ENCODE results near the gene ERICH2.

ERICH2 gene

DNA sequence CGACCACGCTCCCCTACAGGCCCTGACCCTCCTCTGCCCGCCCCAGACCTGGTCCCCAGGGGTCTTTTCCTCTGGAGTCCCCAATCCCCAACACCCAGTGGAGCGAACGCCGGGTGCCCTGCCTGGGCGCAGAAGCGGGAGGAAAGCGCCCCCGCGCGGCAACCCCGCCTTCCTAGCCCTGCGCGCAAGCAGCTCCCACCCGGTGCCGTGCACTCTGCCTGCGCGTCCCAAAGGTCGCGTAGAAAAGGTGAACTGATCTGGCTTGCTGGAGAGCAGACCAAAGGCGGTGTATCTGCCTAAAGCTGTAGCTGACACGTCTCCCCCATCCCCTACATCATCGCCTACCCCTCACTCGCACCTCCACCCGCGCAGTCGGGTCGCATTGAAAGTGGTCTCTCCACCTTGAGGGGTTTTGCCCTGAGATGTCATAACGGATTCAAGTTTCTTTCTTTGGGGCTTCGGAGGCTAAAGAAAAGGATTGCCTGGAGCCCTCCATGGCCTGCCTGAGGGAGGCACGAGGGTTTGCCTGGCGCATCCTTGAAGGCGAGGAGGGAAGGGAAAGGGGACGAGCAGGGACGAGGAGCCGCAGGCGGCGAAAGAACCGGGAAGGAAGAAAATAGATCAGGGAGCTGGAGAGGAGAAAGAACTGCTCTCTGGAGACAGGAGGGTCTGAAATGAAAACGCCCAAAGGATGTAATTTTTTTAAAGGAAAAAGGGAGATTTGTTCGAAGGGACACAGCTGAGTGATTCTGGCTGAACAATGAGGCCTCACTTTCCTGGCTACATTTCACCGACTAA, 52.3 kb downstream of the ERICH2 start:
- peaks cover 20 to 47% of the 10 kb centered on the region in 2 experiments for H3K4me1 ChIP-seq (ENCODE audit: control insufficient read depth in 1 of 2, insufficient read depth in 1 of 2, low read depth in 1 of 2, low read length in 1 of 2)
- H3K9me3 ChIP-seq: no peaks in the 10 kb centered on the region
- no peaks in the 10 kb centered on the region for H3K36me3 ChIP-seq
- H3K4me3 ChIP-seq (ENCODE audit: low read depth in 1 of 2, low read length in 1 of 2): peak overlapping the region in 1 of 2 experiments; percentile 10
- TF ChIP-seq, protein P1, sequence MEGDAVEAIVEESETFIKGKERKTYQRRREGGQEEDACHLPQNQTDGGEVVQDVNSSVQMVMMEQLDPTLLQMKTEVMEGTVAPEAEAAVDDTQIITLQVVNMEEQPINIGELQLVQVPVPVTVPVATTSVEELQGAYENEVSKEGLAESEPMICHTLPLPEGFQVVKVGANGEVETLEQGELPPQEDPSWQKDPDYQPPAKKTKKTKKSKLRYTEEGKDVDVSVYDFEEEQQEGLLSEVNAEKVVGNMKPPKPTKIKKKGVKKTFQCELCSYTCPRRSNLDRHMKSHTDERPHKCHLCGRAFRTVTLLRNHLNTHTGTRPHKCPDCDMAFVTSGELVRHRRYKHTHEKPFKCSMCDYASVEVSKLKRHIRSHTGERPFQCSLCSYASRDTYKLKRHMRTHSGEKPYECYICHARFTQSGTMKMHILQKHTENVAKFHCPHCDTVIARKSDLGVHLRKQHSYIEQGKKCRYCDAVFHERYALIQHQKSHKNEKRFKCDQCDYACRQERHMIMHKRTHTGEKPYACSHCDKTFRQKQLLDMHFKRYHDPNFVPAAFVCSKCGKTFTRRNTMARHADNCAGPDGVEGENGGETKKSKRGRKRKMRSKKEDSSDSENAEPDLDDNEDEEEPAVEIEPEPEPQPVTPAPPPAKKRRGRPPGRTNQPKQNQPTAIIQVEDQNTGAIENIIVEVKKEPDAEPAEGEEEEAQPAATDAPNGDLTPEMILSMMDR (IDR thresholded peaks at IDR 0.05): no peak
- peaks cover 100% of the 10 kb centered on the region for H3K27me3 ChIP-seq
- no peak overlapping the region for H3K27ac ChIP-seq

- H3K27me3 ChIP-seq: peaks cover 100% of the 10 kb centered on the region
- TF ChIP-seq, protein P1 (IDR thresholded peaks at IDR 0.05): no peak
- peaks cover 14 to 39% of the 10 kb centered on the region in 2 experiments for H3K4me1 ChIP-seq (ENCODE audit: control insufficient read depth in 1 of 2, insufficient read depth in 1 of 2, low read depth in 1 of 2, low read length in 1 of 2)
- H3K9me3 ChIP-seq: no peaks in the 10 kb centered on the region
- peak overlapping the region in 1 of 2 experiments; percentile 10 for H3K4me3 ChIP-seq (ENCODE audit: low read depth in 1 of 2, low read length in 1 of 2)
- no peak overlapping the region for H3K27ac ChIP-seq
- H3K36me3 ChIP-seq: no peaks in the 10 kb centered on the region
These were observed 53.1 kb downstream of the ERICH2 start for GRCh38 chr2:170823088-170823897.

DNA sequence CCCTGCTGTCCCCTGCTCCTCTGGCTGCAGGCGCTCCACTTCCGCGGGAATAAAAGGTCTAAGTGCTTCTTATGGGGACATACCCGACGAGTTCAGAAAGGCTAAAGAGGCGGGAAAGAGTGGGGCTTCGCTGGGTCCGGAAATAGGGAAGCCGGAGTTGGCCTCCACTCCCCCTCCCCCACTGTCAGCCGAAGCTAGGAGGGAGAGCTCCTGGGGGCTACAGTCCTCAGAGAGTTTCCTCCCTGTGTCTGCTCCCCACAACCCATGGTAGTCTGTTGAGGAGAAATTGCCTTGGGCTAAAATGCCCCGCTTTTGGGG, 53.7 kb downstream of the ERICH2 start:
- Histone ChIP-seq H3K27me3 (peaks cover 100% of the 10 kb centered on the region), H3K36me3 (no peaks in the 10 kb centered on the region), H3K9me3 (no peaks in the 10 kb centered on the region), H3K27ac (no peak overlapping the region), H3K4me1 (ENCODE audit: control insufficient read depth in 1 of 2, insufficient read depth in 1 of 2, low read depth in 1 of 2, low read length in 1 of 2) (peaks cover 9 to 33% of the 10 kb centered on the region in 2 experiments), H3K4me3 (ENCODE audit: low read depth in 1 of 2, low read length in 1 of 2) (peak overlapping the region in 1 of 2 experiments; percentile 10)
- TF ChIP-seq, protein P1 (IDR thresholded peaks at IDR 0.05): no peak

- H3K36me3 ChIP-seq: no peaks in the 10 kb centered on the region
- peaks cover 100% of the 10 kb centered on the region for H3K27me3 ChIP-seq
- H3K4me3 ChIP-seq (ENCODE audit: low read depth in 1 of 2, low read length in 1 of 2): no peak overlapping the region
- no peaks in the 10 kb centered on the region for H3K9me3 ChIP-seq
- no peak overlapping the region for H3K27ac ChIP-seq
- peaks cover 9 to 33% of the 10 kb centered on the region in 2 experiments for H3K4me1 ChIP-seq (ENCODE audit: control insufficient read depth in 1 of 2, insufficient read depth in 1 of 2, low read depth in 1 of 2, low read length in 1 of 2)
- TF ChIP-seq, protein P1 (IDR thresholded peaks at IDR 0.05): no peak
These were observed 54.4 kb downstream of the ERICH2 start for GRCh38 chr2:170824526-170825015.

DNA sequence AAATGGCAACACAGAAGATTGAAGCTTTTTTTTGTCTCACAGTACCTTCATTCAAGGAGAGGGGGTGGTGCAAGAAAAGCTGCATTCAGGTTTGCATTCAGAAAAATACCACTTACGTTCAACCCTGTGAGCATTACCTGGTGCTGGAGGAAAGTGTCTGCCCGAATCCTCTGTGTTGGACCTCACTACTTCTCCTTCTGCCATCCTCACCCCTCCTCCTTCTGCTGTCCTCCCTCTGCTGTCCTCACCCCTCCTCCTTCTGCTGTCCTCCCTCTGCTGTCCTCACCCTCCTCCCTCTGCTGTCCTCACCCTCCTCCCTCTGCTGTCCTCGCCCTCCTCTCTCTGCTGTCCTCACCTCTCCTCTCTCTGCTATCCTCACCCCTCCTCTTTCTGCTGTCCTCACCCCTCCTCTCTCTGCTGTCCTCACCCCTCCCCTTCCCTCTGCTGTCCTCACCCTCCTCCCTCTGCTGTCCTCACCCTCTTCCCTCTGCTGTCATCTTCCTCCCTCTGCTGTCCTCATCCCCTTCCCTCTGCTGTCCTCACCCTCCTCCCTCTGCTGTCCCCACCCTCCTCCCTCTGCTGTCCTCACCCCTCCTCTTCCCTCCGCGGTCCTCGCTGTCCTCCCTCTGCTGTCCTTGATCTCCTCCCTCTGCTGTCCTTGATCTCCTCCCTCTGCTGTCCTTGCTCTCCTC, 57.8 kb downstream of the ERICH2 start:
- H3K9me3 ChIP-seq: no peaks in the 10 kb centered on the region
- H3K36me3 ChIP-seq: no peaks in the 10 kb centered on the region
- H3K4me1 ChIP-seq (ENCODE audit: control insufficient read depth in 1 of 2, insufficient read depth in 1 of 2, low read depth in 1 of 2, low read length in 1 of 2): peaks cover 0 to 10% of the 10 kb centered on the region in 2 experiments
- H3K27me3 ChIP-seq: peaks cover 75% of the 10 kb centered on the region
- H3K4me3 ChIP-seq (ENCODE audit: low read depth in 1 of 2, low read length in 1 of 2): no peak overlapping the region
- TF ChIP-seq, protein P1 (IDR thresholded peaks at IDR 0.05): no peak
- no peak overlapping the region for H3K27ac ChIP-seq
